ENCODE results near the gene IFNL4. TPM values are rescaled to one million over a fixed set of nuclear protein-coding genes. Genes with fewer than 3 reads are reported as not detected.
A peak's percentile ranks its signal among the peaks of the same experiment; 100 is the strongest.
"Not testable (repeated sequence)": the region's sequence is repeated elsewhere in the genome, so short reads cannot be mapped to it uniquely, and the experiment has no call there.

Gene IFNL4
- total RNA-seq, 1 donor from 2014 or later, result not detected

DNA sequence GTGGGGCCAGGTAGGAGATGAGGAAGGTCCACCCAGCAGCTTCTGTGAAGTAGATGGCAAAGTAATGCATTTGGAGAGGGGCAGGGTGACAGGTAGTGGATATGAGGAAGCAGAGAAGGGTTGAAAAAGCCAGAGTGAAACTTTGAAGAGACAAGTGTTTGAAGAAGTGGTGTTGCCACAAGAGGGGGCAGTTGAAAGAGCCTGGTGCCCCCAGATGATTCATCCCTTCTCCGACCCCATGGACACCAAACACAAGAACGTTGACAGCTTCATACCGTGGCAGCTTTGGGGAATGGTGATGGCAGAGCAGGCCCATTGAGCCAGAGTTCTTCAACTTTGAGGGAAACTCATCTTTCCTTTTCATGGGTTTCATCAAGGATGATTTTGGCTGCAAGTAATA is 23.7 kb downstream of the IFNL4 start:
- DNase-seq, result no peak
- Mint-ChIP-seq H3K36me3 (ENCODE audit: low read depth) (no peaks in the 10 kb centered on the region), H3K9me3 (no peaks in the 10 kb centered on the region), H3K4me1 (peaks cover 3% of the 10 kb centered on the region), H3K4me3 (no peak overlapping the region), H3K27me3 (peaks cover 20% of the 10 kb centered on the region), H3K27ac (no peak overlapping the region)
- intact Hi-C loops (cut with micrococcal nuclease), result no loop called here

DNA sequence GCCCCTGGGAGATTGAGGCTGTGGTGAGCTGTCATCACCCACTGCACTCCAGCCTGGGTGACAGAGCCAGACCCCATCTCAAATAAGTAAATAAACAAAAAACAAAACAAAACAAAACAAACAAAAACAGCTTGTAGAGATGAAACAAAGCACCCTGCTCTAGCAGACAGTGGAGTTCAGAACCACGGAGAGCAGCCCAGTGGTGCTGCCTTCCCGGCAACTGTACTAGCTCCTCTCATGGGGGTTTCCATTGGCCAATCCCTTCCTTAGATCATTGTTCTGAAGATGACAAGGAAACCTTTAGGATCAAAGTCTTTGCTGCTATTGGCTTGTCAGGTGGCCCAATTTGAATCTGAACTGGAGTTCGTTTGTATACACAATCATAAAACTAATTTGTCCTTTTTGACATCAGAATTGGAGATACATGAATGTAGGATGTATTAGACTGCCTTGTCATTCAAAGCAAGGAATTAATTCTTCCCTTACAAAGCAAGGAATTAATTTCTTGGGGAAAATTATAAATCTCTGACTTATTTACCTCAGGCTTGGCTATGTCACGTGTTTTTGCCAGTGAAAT is 24.9 kb downstream of the IFNL4 start:
- no peaks in the 10 kb centered on the region for H3K9me3 Mint-ChIP-seq
- peak; percentile 75 for DNase-seq
- intact Hi-C loops (cut with micrococcal nuclease), result no loop called here
- no peaks in the 10 kb centered on the region for H3K36me3 Mint-ChIP-seq (ENCODE audit: low read depth)
- peaks cover 19% of the 10 kb centered on the region for H3K27me3 Mint-ChIP-seq
- peaks cover 3% of the 10 kb centered on the region for H3K4me1 Mint-ChIP-seq
- no peak overlapping the region for H3K27ac Mint-ChIP-seq
- H3K4me3 Mint-ChIP-seq, result no peak overlapping the region

GRCh38 chr19:39219108-39219507 is 29.5 kb downstream of the IFNL4 start:
- intact Hi-C loops (cut with micrococcal nuclease); H3K4me1 Mint-ChIP-seq; DNase-seq; H3K9me3 Mint-ChIP-seq; H3K36me3 Mint-ChIP-seq (ENCODE audit: low read depth); H3K4me3 Mint-ChIP-seq; H3K27ac Mint-ChIP-seq: not testable (repeated sequence)
- H3K27me3 Mint-ChIP-seq, result peaks cover 19% of the 10 kb centered on the region

DNA sequence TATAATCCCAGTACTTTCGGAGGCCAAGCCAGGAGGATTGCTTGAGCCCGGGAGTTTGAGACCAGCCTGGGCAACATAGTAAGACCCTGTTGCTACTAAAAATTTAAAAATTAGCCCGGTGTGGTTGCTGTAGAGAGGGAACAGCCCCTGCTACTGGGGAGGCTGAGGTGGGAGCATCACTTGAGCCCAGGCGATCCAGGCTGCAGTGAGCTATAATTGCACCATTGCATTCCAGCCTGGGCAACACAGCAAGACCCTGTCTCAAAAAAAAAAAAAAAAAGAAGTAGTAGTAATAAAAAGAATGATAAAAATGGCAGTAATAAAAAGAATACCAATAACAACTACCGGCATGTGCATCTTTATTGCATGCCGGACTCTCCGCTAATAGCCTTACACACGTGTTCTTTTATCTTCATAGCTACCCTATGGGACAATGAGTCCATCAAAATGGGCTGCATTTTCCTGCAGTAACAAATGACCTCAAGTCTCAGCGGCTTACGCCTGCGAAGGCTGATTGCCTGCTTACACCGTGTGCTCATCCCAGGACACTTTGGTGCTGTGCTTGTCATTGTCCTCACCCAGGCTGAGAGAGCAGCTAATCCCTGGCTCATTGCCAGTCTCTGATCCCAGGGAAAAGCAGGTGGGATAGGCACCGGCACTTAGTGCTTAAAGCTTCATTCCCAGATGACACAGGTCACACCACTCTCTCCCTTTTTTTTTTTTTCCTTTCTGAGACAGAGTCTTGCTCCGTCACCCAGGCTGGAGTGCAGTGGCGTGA is 30.2 kb downstream of the IFNL4 start:
- intact Hi-C loops (cut with micrococcal nuclease), result no loop called here
- Mint-ChIP-seq H3K9me3 (no peaks in the 10 kb centered on the region), H3K4me3 (no peak overlapping the region), H3K4me1 (peaks cover 3% of the 10 kb centered on the region), H3K27me3 (peaks cover 15% of the 10 kb centered on the region), H3K27ac (no peak overlapping the region), H3K36me3 (ENCODE audit: low read depth) (no peaks in the 10 kb centered on the region)
- no peak for DNase-seq

DNA sequence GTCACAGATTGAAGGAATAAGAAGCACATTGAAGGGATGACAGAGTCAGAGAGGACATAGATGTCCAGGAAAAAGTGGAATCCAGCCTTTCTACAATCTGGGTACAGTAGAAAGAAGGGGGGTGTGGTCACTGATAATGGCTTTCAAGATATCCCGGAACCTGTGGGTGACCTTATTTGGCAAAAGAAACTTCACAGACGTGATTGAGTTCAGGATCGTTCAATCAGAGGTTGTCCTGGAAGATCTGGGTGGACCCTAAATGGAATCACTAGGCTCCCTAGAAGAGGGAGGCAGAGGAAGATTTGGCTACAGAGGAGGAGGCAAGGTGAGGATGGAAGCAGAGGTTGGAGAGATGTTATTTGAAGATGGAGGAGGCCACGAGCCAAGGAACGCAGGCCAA is 31.6 kb downstream of the IFNL4 start:
- no peaks in the 10 kb centered on the region for H3K36me3 Mint-ChIP-seq (ENCODE audit: low read depth)
- peaks cover 3% of the 10 kb centered on the region for H3K4me1 Mint-ChIP-seq
- no peak for DNase-seq
- intact Hi-C loops (cut with micrococcal nuclease), result no loop called here
- no peak overlapping the region for H3K27ac Mint-ChIP-seq
- H3K9me3 Mint-ChIP-seq, result no peaks in the 10 kb centered on the region
- H3K4me3 Mint-ChIP-seq, result no peak overlapping the region
- H3K27me3 Mint-ChIP-seq, result peaks cover 13% of the 10 kb centered on the region

GRCh38 chr19:39215323-39215722 is 33.3 kb downstream of the IFNL4 start:
- H3K27ac Mint-ChIP-seq; H3K4me1 Mint-ChIP-seq; intact Hi-C loops (cut with micrococcal nuclease); DNase-seq; H3K36me3 Mint-ChIP-seq (ENCODE audit: low read depth); H3K27me3 Mint-ChIP-seq; H3K4me3 Mint-ChIP-seq; H3K9me3 Mint-ChIP-seq: not testable (repeated sequence)

DNA sequence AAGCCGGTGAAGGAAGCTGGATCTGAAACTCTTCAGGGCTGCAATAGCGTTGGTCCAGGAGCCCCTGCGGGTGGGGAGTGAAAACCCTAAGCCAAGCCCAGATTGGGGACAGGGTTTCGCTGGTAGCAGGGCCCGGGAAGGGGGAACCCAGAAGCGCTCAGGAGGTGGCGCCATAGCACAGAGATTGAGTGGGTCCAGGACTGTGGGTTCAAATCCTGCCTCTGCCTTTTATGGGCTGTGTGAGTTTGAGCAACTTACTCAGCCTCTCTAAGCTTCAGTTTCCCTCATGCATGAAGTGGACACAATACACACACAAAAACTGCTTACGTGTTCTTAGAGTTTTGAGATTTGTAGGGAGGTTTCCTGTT is 36.3 kb downstream of the IFNL4 start:
- H3K27me3 Mint-ChIP-seq, result peaks cover 10% of the 10 kb centered on the region
- H3K4me3 Mint-ChIP-seq, result no peak overlapping the region
- H3K27ac Mint-ChIP-seq, result no peak overlapping the region
- intact Hi-C loops (cut with micrococcal nuclease), result loop anchor here (1.0 to 2.0 kb wide), 2 partner anchors 116 to 198 kb away; no protein-coding TSS in a partner anchor
- no peaks in the 10 kb centered on the region for H3K4me1 Mint-ChIP-seq
- no peaks in the 10 kb centered on the region for H3K36me3 Mint-ChIP-seq (ENCODE audit: low read depth)
- peak; percentile 89 for DNase-seq
- H3K9me3 Mint-ChIP-seq, result no peaks in the 10 kb centered on the region

DNA sequence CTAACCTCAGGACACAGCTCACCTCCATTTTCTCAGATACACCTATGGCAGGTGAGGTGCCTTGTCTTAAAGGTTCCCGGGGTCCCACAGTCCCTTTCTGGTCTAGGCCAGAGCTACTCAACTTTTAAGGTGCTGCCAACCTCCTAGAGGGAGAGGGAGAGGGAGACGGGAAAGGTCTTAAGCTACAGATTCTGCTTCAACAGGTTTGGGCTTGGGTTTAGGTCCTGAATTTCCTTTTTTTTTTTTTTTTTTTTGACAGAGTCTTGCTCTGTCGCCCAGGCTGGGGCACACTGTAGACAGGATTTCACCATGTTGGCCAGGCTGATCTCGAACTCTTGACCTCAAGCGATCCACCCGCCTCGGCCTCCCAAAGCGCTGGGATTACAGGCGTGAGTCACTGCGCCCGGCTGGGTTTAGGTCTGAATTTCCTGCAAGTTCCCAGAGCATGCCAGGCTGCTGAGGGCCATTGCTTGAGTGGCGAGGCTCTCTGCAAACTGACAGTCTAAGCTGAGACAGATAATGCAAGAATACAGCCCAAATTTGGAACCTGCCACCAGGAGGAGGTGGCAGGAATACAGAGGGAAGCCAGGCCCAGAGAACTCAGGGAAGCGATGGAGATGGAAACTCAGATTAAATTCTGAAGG is 36.8 kb downstream of the IFNL4 start:
- no peak for DNase-seq
- no peaks in the 10 kb centered on the region for H3K9me3 Mint-ChIP-seq
- H3K4me3 Mint-ChIP-seq, result no peak overlapping the region
- H3K27ac Mint-ChIP-seq, result no peak overlapping the region
- peaks cover 10% of the 10 kb centered on the region for H3K27me3 Mint-ChIP-seq
- H3K36me3 Mint-ChIP-seq (ENCODE audit: low read depth), result no peaks in the 10 kb centered on the region
- intact Hi-C loops (cut with micrococcal nuclease), result loop anchor here (1.0 to 2.0 kb wide), 2 partner anchors 116 to 199 kb away; no protein-coding TSS in a partner anchor
- no peaks in the 10 kb centered on the region for H3K4me1 Mint-ChIP-seq

- no peak for DNase-seq
- H3K9me3 Mint-ChIP-seq, result no peaks in the 10 kb centered on the region
- no peaks in the 10 kb centered on the region for H3K4me1 Mint-ChIP-seq
- H3K27ac Mint-ChIP-seq, result no peak overlapping the region
- H3K27me3 Mint-ChIP-seq, result peaks cover 18% of the 10 kb centered on the region
- H3K4me3 Mint-ChIP-seq, result no peak overlapping the region
- intact Hi-C loops (cut with micrococcal nuclease), result no loop called here
- H3K36me3 Mint-ChIP-seq (ENCODE audit: low read depth), result no peaks in the 10 kb centered on the region
Measured at GRCh38 chr19:39209196-39209595, 39.5 kb downstream of the IFNL4 start.

- Mint-ChIP-seq H3K27ac (no peak overlapping the region), H3K9me3 (no peaks in the 10 kb centered on the region), H3K4me1 (no peaks in the 10 kb centered on the region), H3K27me3 (peaks cover 24% of the 10 kb centered on the region), H3K36me3 (ENCODE audit: low read depth) (no peaks in the 10 kb centered on the region), H3K4me3 (no peak overlapping the region)
- intact Hi-C loops (cut with micrococcal nuclease), result no loop called here
- DNase-seq, result no peak
Measured at GRCh38 chr19:39208175-39208795, 40.4 kb downstream of the IFNL4 start.

- intact Hi-C loops (cut with micrococcal nuclease), result no loop called here
- no peaks in the 10 kb centered on the region for H3K4me1 Mint-ChIP-seq
- H3K27me3 Mint-ChIP-seq, result peaks cover 30% of the 10 kb centered on the region
- no peak for DNase-seq
- no peak overlapping the region for H3K4me3 Mint-ChIP-seq
- no peaks in the 10 kb centered on the region for H3K9me3 Mint-ChIP-seq
- H3K27ac Mint-ChIP-seq, result no peak overlapping the region
- no peaks in the 10 kb centered on the region for H3K36me3 Mint-ChIP-seq (ENCODE audit: low read depth)
Measured at GRCh38 chr19:39207293-39207836, 41.3 kb downstream of the IFNL4 start.

DNA sequence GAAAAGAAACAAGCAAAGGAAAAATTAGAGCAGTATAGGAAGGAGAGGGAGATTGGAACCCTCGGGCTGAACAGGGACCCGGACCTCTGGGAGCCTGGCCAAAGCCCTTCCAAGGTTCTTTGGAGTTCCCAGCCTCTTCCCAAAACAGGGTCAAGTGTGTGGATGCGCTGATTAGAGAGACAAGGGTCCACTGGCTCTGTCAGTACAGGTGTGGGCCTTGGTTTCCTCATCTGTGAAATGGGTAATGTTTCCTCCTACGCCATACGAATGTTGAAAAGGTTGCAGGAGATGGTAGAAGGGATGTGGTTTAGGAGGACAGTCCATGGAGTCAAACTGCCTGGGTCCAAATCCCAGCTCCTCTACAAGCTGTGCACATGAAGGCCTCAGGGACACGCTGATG is 42.5 kb downstream of the IFNL4 start:
- intact Hi-C loops (cut with micrococcal nuclease), result no loop called here
- Mint-ChIP-seq H3K27ac (no peak overlapping the region), H3K36me3 (ENCODE audit: low read depth) (no peaks in the 10 kb centered on the region), H3K9me3 (no peaks in the 10 kb centered on the region), H3K27me3 (peaks cover 36% of the 10 kb centered on the region), H3K4me1 (no peaks in the 10 kb centered on the region), H3K4me3 (no peak overlapping the region)
- no peak for DNase-seq

GRCh38 chr19:39205449-39205764 is 43.2 kb downstream of the IFNL4 start:
- no peak for DNase-seq
- peaks cover 43% of the 10 kb centered on the region for H3K27me3 Mint-ChIP-seq
- intact Hi-C loops (cut with micrococcal nuclease), result no loop called here
- no peaks in the 10 kb centered on the region for H3K9me3 Mint-ChIP-seq
- no peaks in the 10 kb centered on the region for H3K4me1 Mint-ChIP-seq
- H3K36me3 Mint-ChIP-seq (ENCODE audit: low read depth), result no peaks in the 10 kb centered on the region
- no peak overlapping the region for H3K4me3 Mint-ChIP-seq
- H3K27ac Mint-ChIP-seq, result no peak overlapping the region

Measured in activated CD4-positive, alpha-beta T cell treated with anti-CD3 and anti-CD28 coated beads, Interleukin-2, amount 10 ng/mL, durations not matched to agents 24 days and 14 days (primary cell).